Upper lobe of right lung (tissue), 1 donor: ENCODE measurements around the gene U2AF1L4. TPM values are rescaled to one million over a fixed set of nuclear protein-coding genes. Genes with fewer than 3 reads are reported as not detected.

Source experiments
- ATAC-seq: fragments of 200-7000 bp; cut with Tn5 transposase; one replicate; pipeline ENCODE4 v1.9.1; 2020; ENCODE audit warnings: mild to moderate bottlenecking, moderate library complexity
- DNase-seq: peaks from one replicate; pipeline ENCODE4 v3.0.0-alpha.2; 2020
- H3K27ac ChIP-seq: fragments of 200-600 bp; one replicate; pipeline ENCODE4 v1.8.0; 2022
- H3K27me3 ChIP-seq: fragments of 200-600 bp; one replicate; pipeline ENCODE4 v1.8.0; 2022; ENCODE audit warnings: mild to moderate bottlenecking
- H3K36me3 ChIP-seq: fragments of 200-600 bp; one replicate; pipeline ENCODE4 v1.8.0; 2022
- H3K4me1 ChIP-seq: fragments of 200-600 bp; one replicate; pipeline ENCODE4 v1.8.0; 2022
- H3K4me3 ChIP-seq: fragments of 200-600 bp; one replicate; pipeline ENCODE4 v1.8.0; 2022; ENCODE audit warnings: mild to moderate bottlenecking
- H3K9me3 ChIP-seq: fragments of 200-600 bp; one replicate; pipeline ENCODE4 v1.8.0; 2022
- intact Hi-C: fragments of 100-400 bp; cut with DNase I; formaldehyde crosslinking; loops from one replicate; pipeline ENCODE4 v1.11.0; 2022
- total RNA-seq: library from RNA; stranded (reverse); fragmentation: NEBNext Ultra II Directional; extraction: Animal tissue kit (Norgen Biotek cat#: 25700); gene quantifications from one replicate; pipeline ENCODE4 v1.2.1, GENCODE V29; 2021
- TF ChIP-seq, protein P1 (sequence below): fragments of 200-600 bp; IDR thresholded peaks from one replicate; pipeline ENCODE4 v1.8.0; 2022; ENCODE audit warnings: antibody characterized with exemption
- donor health status: DM: no; HTN: yes; CAD: no; lungs with severe emphysema.

The U2AF1L4 gene
- total RNA-seq, 1 donor from 2014 or later, result 26.3 TPM

DNA sequence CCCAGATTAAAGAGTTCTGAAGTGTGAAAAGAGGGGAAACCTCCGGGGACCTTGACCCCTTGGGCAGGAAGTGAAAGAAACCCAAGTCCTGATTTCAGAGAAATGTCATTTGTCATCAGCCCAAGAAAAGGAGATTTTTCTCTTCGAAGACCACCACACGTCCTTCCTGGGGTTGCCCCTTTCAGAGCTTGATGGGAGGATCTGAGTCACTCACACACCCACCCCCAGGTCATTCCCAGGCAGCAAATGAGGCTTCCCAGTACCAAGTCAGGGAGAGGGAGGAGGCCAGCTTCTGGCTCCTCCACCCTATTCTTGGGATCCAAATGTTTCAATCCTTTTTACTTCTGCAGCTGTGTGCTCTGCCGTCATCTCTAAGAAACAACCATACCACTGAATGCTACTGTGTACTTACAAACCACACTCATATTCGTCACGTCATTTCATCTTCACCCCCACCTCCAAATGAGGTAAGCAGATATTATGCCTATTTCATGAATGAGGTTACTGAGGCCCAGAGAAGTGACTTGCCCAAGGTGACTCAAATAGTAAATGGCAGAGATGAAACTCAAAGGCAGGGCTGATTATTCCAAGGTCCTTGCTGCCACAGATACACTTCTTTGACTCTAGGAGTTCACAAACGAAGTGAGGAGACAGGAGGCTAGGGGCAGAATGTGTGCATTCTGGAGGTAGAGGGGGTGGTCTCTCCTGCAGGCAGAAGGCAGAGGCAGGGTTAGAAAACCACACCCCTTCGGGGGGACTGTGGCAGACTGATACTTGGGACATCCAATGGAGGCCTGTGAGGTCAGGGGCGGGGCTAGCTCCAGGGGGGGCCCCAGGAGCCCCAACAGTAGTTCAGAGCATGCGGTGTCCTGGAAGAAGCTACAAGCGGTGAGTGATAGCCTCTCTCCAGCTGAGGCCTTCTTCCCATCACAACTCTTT is 32.4 kb downstream of the U2AF1L4 start:
- Histone ChIP-seq H3K36me3 (no peaks in the 10 kb centered on the region), H3K4me1 (peaks cover 13% of the 10 kb centered on the region), H3K9me3 (no peaks in the 10 kb centered on the region), H3K27me3 (no peaks in the 10 kb centered on the region), H3K27ac (no peak overlapping the region), H3K4me3 (no peak overlapping the region)
- ATAC-seq, result no peak
- TF ChIP-seq, protein P1, sequence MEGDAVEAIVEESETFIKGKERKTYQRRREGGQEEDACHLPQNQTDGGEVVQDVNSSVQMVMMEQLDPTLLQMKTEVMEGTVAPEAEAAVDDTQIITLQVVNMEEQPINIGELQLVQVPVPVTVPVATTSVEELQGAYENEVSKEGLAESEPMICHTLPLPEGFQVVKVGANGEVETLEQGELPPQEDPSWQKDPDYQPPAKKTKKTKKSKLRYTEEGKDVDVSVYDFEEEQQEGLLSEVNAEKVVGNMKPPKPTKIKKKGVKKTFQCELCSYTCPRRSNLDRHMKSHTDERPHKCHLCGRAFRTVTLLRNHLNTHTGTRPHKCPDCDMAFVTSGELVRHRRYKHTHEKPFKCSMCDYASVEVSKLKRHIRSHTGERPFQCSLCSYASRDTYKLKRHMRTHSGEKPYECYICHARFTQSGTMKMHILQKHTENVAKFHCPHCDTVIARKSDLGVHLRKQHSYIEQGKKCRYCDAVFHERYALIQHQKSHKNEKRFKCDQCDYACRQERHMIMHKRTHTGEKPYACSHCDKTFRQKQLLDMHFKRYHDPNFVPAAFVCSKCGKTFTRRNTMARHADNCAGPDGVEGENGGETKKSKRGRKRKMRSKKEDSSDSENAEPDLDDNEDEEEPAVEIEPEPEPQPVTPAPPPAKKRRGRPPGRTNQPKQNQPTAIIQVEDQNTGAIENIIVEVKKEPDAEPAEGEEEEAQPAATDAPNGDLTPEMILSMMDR, result no peak
- DNase-seq, result no peak
- intact Hi-C loops, result no loop called here

DNA sequence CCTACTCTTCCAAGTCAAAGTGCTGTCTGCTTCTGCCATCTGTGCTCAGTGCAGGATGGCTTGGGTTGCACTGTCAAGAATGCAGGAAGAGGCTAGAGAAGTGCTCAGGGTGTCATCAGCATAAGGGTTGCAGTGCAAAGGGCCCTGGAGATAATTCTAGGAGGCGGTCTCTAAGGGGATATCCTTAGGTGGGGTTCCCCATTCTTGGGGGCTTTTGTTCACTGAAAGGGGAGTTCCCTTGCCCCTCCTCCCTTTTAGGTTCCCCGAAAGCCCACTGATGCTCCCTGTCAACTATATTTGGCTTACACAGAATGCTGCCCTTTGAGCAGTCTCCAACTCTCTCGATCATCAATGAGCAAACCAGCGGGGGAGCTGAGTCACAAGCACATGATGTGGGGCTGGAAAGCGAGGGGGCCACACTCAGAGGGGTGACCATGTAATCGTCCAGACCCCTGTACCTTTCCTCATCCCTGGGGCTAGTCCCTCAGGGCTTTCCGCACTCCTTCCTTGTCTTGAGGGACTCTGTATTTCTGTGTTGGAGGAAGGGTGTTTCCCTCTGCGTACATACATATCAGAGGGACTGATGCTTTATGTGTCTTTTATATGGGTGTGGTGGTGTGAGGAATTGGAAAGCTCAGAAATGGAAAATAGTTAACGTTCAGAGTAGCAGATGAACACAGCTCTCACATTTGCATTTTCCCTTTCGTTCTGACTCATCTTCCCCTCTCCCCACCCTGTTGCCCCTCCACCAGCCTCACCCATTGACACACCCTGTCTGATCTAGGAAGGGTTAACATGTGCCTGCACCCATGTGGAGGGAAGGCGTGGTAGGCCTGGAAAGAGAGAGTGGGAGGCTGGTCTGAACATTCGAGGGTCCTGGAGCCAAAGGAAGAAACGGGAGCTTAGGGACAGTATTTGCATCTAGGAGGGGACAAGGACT is 34.2 kb downstream of the U2AF1L4 start:
- no peaks in the 10 kb centered on the region for H3K9me3 ChIP-seq
- peaks cover 9% of the 10 kb centered on the region for H3K4me1 ChIP-seq
- H3K27me3 ChIP-seq, result no peaks in the 10 kb centered on the region
- TF ChIP-seq, protein P1, result no peak
- no peak overlapping the region for H3K27ac ChIP-seq
- H3K4me3 ChIP-seq, result no peak overlapping the region
- ATAC-seq, result no peak
- H3K36me3 ChIP-seq, result no peaks in the 10 kb centered on the region
- DNase-seq, result no peak
- intact Hi-C loops, result no loop called here

DNA sequence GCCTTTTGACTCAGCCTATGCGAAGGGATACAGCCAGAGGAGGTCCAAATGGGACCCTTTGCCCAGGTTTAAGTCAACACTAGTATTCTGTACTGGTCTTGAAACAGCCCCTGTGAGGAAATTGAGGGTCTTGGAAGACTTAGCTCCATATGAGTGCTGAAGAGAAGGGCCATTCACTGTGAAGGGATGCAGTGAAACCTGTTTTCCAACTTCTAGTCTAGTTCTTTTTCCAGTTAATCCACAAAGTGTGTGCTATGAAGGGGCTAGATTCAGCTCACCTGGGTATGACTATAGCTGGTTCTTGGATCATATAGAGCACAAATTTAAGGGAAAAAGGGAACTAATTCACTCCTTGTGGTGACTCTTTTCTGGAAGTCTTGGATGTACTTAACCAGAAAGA is 36.8 kb downstream of the U2AF1L4 start:
- ATAC-seq, result no peak
- Histone ChIP-seq H3K36me3 (no peaks in the 10 kb centered on the region), H3K9me3 (no peaks in the 10 kb centered on the region), H3K4me3 (no peak overlapping the region), H3K4me1 (no peaks in the 10 kb centered on the region), H3K27ac (no peak overlapping the region), H3K27me3 (no peaks in the 10 kb centered on the region)
- intact Hi-C loops, result no loop called here
- TF ChIP-seq, protein P1, result no peak
- no peak for DNase-seq

DNA sequence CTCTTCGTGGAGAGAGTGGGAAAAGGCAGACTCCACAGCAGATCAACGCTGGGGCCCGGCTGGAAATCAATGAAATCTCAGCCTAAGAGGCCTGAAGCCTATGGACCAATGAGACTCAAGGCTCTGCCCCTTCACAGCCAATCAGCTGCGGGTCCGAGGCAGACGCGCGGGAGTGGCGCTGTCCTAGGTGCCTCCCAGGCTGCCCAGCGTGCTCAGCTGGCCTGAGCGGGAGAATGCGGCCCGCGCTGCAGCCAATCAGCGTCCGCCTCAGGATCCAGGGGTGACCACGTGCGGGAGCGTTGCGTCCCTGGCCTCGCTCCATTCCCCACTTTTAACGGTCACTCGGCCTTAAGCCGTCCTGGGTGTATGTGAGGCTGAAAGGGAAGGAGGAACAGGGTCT is 41.0 kb downstream of the U2AF1L4 start, which contains the start of gene ZBTB32:
TSS of gene ZBTB32 (plus strand) at position 341 of the 400 bp plus-strand sequence. CDS start 10,069 bp downstream, outside the sequence.
- intact Hi-C loops, result no loop called here
- peak; percentile 5 for ATAC-seq
- no peaks in the 10 kb centered on the region for H3K36me3 ChIP-seq
- H3K4me3 ChIP-seq, result no peak within 1 kb of the TSS
- H3K4me1 ChIP-seq, result peaks cover 12% of the 10 kb centered on the region
- no peaks in the 10 kb centered on the region for H3K27me3 ChIP-seq
- H3K27ac ChIP-seq, result no peak within 1 kb of the TSS
- TF ChIP-seq, protein P1, result no peak
- H3K9me3 ChIP-seq, result no peaks in the 10 kb centered on the region
- DNase-seq, result no peak

DNA sequence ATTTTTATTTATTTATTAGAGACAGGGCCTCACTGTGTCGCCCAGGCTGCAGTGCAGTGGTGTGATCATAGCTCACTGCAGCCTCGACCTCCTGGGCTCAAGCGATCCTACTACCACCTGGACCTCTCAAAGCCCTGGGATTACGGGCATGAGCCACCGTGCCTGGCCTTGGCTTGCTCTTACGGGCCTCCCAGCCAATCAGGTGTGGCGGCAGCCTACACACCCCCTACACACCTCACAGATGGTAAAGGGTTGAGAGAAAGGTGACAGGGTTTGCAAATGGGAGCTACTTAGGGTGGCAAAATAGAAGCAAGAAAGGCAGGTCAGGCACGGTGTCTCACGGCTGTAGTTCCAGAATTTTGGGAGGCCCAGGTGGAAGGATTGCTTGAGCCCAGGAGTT is 41.9 kb downstream of the U2AF1L4 start:
- H3K27me3 ChIP-seq, result no peaks in the 10 kb centered on the region
- no peak overlapping the region for H3K27ac ChIP-seq
- intact Hi-C loops, result no loop called here
- DNase-seq (no peak), ATAC-seq (no peak)
- H3K4me3 ChIP-seq, result peak overlapping the region; percentile 73
- no peaks in the 10 kb centered on the region for H3K36me3 ChIP-seq
- peaks cover 12% of the 10 kb centered on the region for H3K4me1 ChIP-seq
- TF ChIP-seq, protein P1, result no peak
- no peaks in the 10 kb centered on the region for H3K9me3 ChIP-seq
